DLD1 (cell line): Measurements from ENCODE around the gene ALPK1.
"Not testable (repeated sequence)": the region's sequence is repeated elsewhere in the genome, so short reads cannot be mapped to it uniquely, and the experiment has no call there.

Source experiments
- in situ Hi-C: cut with HindIII; loops from 2 replicates; pipeline ENCODE4 v1.10.0; 2017; ENCODE audit warnings: low sequenced_read_pairs

Gene ALPK1

GRCh38 chr4:112296949-112297880, at the start of gene ALPK1:
ALPK1 (plus strand) TSS chr4:112297369.
- in situ Hi-C loops, result no loop called here

- in situ Hi-C loops, result no loop called here
Observed at GRCh38 chr4:112251019-112251643, 46.0 kb upstream of the ALPK1 start.

GRCh38 chr4:112252234-112252633, 44.9 kb upstream of the ALPK1 start:
- in situ Hi-C loops, result no loop called here

GRCh38 chr4:112253382-112254000, 43.7 kb upstream of the ALPK1 start:
- in situ Hi-C loops, result no loop called here

GRCh38 chr4:112257098-112257497, 40.1 kb upstream of the ALPK1 start:
- in situ Hi-C loops, result no loop called here

GRCh38 chr4:112266823-112267222, 30.3 kb upstream of the ALPK1 start:
- in situ Hi-C loops, result no loop called here

GRCh38 chr4:112270051-112270450, 27.1 kb upstream of the ALPK1 start:
- in situ Hi-C loops, result no loop called here

- in situ Hi-C loops, result no loop called here
Observed at GRCh38 chr4:112270640-112271421, 26.3 kb upstream of the ALPK1 start.

- in situ Hi-C loops, result no loop called here
Observed at GRCh38 chr4:112272292-112272691, 24.9 kb upstream of the ALPK1 start.

GRCh38 chr4:112274959-112275358, 22.2 kb upstream of the ALPK1 start:
- in situ Hi-C loops, result no loop called here

GRCh38 chr4:112276113-112276512, 21.1 kb upstream of the ALPK1 start:
- in situ Hi-C loops, result no loop called here

GRCh38 chr4:112277220-112277619, 19.9 kb upstream of the ALPK1 start:
- in situ Hi-C loops, result no loop called here

GRCh38 chr4:112277705-112278448, 19.3 kb upstream of the ALPK1 start:
- in situ Hi-C loops, result no loop called here

GRCh38 chr4:112279025-112279881, 17.9 kb upstream of the ALPK1 start:
- in situ Hi-C loops, result no loop called here

- in situ Hi-C loops, result no loop called here
Observed at GRCh38 chr4:112279882-112280315, 17.3 kb upstream of the ALPK1 start.

GRCh38 chr4:112280386-112281056, 16.6 kb upstream of the ALPK1 start:
- in situ Hi-C loops, result no loop called here

GRCh38 chr4:112281895-112282398, 15.2 kb upstream of the ALPK1 start:
- in situ Hi-C loops, result not testable (repeated sequence)

- in situ Hi-C loops, result no loop called here
Observed at GRCh38 chr4:112282860-112283667, 14.1 kb upstream of the ALPK1 start.
